Skeletal muscle tissue (tissue), 4 donors: ENCODE measurements around the gene SERPINE2. TPM values are rescaled to one million over a fixed set of nuclear protein-coding genes. Genes with fewer than 3 reads are reported as not detected.

Source experiments
- H3K27ac ChIP-seq: one replicate; pipeline ENCODE4 v1.7.0; 2013; ENCODE audit warnings: mild to moderate bottlenecking, low read depth, low read length, inconsistent platforms
- H3K27me3 ChIP-seq, 3 donors: one replicate each; pipeline ENCODE4 v1.7.0; 2013; ENCODE audit warnings: low read length in 3 of 3; ENCODE audit not compliant: control insufficient read depth in 3 of 3, insufficient read depth in 3 of 3
- H3K36me3 ChIP-seq, 3 donors: one replicate each; pipeline ENCODE4 v1.7.0; 2013; ENCODE audit warnings: low read length in 3 of 3; ENCODE audit not compliant: control insufficient read depth in 3 of 3, insufficient read depth in 3 of 3
- H3K4me1 ChIP-seq, 3 donors: one replicate each; pipeline ENCODE4 v1.7.0; 2013; ENCODE audit warnings: low read length in 3 of 3, mild to moderate bottlenecking in 3 of 3; ENCODE audit not compliant: control insufficient read depth in 3 of 3, insufficient read depth in 3 of 3
- H3K4me3 ChIP-seq, 3 donors: one replicate each; pipeline ENCODE4 v1.7.0; 2013; ENCODE audit warnings: low read length in 3 of 3
- H3K9ac ChIP-seq, 3 donors: one replicate each; pipeline ENCODE4 v1.7.0; 2013; ENCODE audit warnings: low read length in 3 of 3, mild to moderate bottlenecking in 3 of 3, moderate library complexity in 2 of 3, low read depth in 1 of 3
- H3K9me3 ChIP-seq, 3 donors: one replicate each; pipeline ENCODE4 v1.7.0; 2013; ENCODE audit warnings: low read length in 3 of 3; ENCODE audit not compliant: control insufficient read depth in 3 of 3
- total RNA-seq: library from RNA; depleted of rRNA; stranded (reverse); fragments of >200 nt; gene quantifications from one replicate; pipeline ENCODE4 v1.2.3, GENCODE V29; 2014
- donor health status: Osteomylitis.

The SERPINE2 gene
- total RNA-seq, 1 donor from 2014 or later = 33.4 TPM

- Histone ChIP-seq H3K4me1 (peaks cover 0 to under 1% (median 0%) of the 10 kb centered on the region in 3 donors), H3K27ac (no peak overlapping the region), H3K9ac (no peak overlapping the region), H3K4me3 (no peak overlapping the region), H3K36me3 (no peaks in the 10 kb centered on the region), H3K27me3 (peaks cover 0 to 6% (median 0%) of the 10 kb centered on the region in 3 donors), H3K9me3 (no peaks in the 10 kb centered on the region)
These were observed 16.0 kb upstream of the SERPINE2 start for GRCh38 chr2:224055101-224055500.

- H3K9ac ChIP-seq = no peak overlapping the region
- no peak overlapping the region for H3K4me3 ChIP-seq
- H3K4me1 ChIP-seq = no peaks in the 10 kb centered on the region
- H3K9me3 ChIP-seq = no peaks in the 10 kb centered on the region
- no peak overlapping the region for H3K27ac ChIP-seq
- H3K27me3 ChIP-seq = peaks cover 0 to 5% (median 0%) of the 10 kb centered on the region in 3 donors
- no peaks in the 10 kb centered on the region for H3K36me3 ChIP-seq
These were observed 7.7 kb upstream of the SERPINE2 start for GRCh38 chr2:224046752-224047151.

- H3K9me3 ChIP-seq = no peaks in the 10 kb centered on the region
- H3K27me3 ChIP-seq = peaks cover 4 to 11% (median 9%) of the 10 kb centered on the region in 3 donors
These were observed 3.2 kb upstream of the SERPINE2 start for GRCh38 chr2:224042191-224042696.

GRCh38 chr2:224041554-224041953, 2.5 kb upstream of the SERPINE2 start:
- H3K4me3 ChIP-seq = no peak overlapping the region
- no peaks in the 10 kb centered on the region for H3K9me3 ChIP-seq
- no peaks in the 10 kb centered on the region for H3K36me3 ChIP-seq
- H3K27me3 ChIP-seq = peaks cover 7 to 15% (median 13%) of the 10 kb centered on the region in 3 donors
- H3K27ac ChIP-seq = no peak overlapping the region
- H3K9ac ChIP-seq = no peak overlapping the region
- H3K4me1 ChIP-seq = peaks cover 6 to 17% (median 10%) of the 10 kb centered on the region in 3 donors

More at GRCh38 chr2:224042191-224042696, 3.2 kb upstream of the SERPINE2 start:
- H3K4me1 ChIP-seq = peaks cover 6 to 16% (median 10%) of the 10 kb centered on the region in 3 donors
- no peak overlapping the region for H3K9ac ChIP-seq
- no peak overlapping the region for H3K27ac ChIP-seq
- H3K36me3 ChIP-seq = no peaks in the 10 kb centered on the region
- no peak overlapping the region for H3K4me3 ChIP-seq

GRCh38 chr2:224040753-224041152, 1.7 kb upstream of the SERPINE2 start:
- peaks cover 12 to 16% (median 13%) of the 10 kb centered on the region in 3 donors for H3K27me3 ChIP-seq
- no peak overlapping the region for H3K4me3 ChIP-seq
- no peaks in the 10 kb centered on the region for H3K9me3 ChIP-seq
- H3K36me3 ChIP-seq = no peaks in the 10 kb centered on the region
- H3K9ac ChIP-seq = no peak overlapping the region
- no peak overlapping the region for H3K27ac ChIP-seq
- peaks cover 6 to 17% (median 10%) of the 10 kb centered on the region in 3 donors for H3K4me1 ChIP-seq

GRCh38 chr2:224039770-224040440, 819 bp upstream of the SERPINE2 start:
- Histone ChIP-seq H3K36me3 (peaks cover 0 to 2% (median 0%) of the 10 kb centered on the region in 3 donors), H3K27ac (peak overlapping the region; percentile 18), H3K9me3 (no peaks in the 10 kb centered on the region), H3K27me3 (peaks cover 12 to 19% (median 17%) of the 10 kb centered on the region in 3 donors), H3K4me3 (peak overlapping the region; percentile 56 to 70 (median 60)), H3K4me1 (peaks cover 6 to 17% (median 10%) of the 10 kb centered on the region in 3 donors), H3K9ac (peak overlapping the region in 1 of 3 donors; percentile 24)

- Histone ChIP-seq H3K36me3 (peaks cover 0 to 2% (median 0%) of the 10 kb centered on the region in 3 donors), H3K27ac (no peak overlapping the region), H3K27me3 (peaks cover 12 to 19% (median 17%) of the 10 kb centered on the region in 3 donors), H3K9ac (peak overlapping the region in 2 of 3 donors; percentile 44 to 69), H3K4me3 (peak overlapping the region in 2 of 3 donors; percentile 61 to 72), H3K9me3 (no peaks in the 10 kb centered on the region), H3K4me1 (peaks cover 6 to 23% (median 10%) of the 10 kb centered on the region in 3 donors)
These were observed 331 bp downstream of the SERPINE2 start for GRCh38 chr2:224038830-224039079.

- Histone ChIP-seq H3K4me3 (peak overlapping the region; percentile 44 to 72 (median 61)), H3K27ac (no peak overlapping the region), H3K4me1 (peaks cover 6 to 23% (median 10%) of the 10 kb centered on the region in 3 donors), H3K9me3 (no peaks in the 10 kb centered on the region), H3K36me3 (peaks cover 0 to 2% (median 0%) of the 10 kb centered on the region in 3 donors), H3K9ac (peak overlapping the region; percentile 10 to 69 (median 44)), H3K27me3 (peaks cover 12 to 19% (median 17%) of the 10 kb centered on the region in 3 donors)
These were observed 847 bp downstream of the SERPINE2 start for GRCh38 chr2:224038049-224038829.

GRCh38 chr2:224036731-224037361, 2.2 kb downstream of the SERPINE2 start:
- Histone ChIP-seq H3K9ac (no peak overlapping the region), H3K27ac (no peak overlapping the region), H3K36me3 (peaks cover 0 to 2% (median 0%) of the 10 kb centered on the region in 3 donors), H3K27me3 (peaks cover 12 to 19% (median 17%) of the 10 kb centered on the region in 3 donors), H3K4me1 (peaks cover 6 to 23% (median 10%) of the 10 kb centered on the region in 3 donors), H3K4me3 (no peak overlapping the region), H3K9me3 (no peaks in the 10 kb centered on the region)
